Pons (tissue), 1 donor: ENCODE data around the gene STRADB.
"Not testable (repeated sequence)": the region's sequence is repeated elsewhere in the genome, so short reads cannot be mapped to it uniquely, and the experiment has no call there.

Source experiments
- DNase-seq: peaks from one replicate; pipeline ENCODE4 v3.0.0-alpha.2; 2016; ENCODE audit warnings: low spot score

Gene STRADB, protein sequence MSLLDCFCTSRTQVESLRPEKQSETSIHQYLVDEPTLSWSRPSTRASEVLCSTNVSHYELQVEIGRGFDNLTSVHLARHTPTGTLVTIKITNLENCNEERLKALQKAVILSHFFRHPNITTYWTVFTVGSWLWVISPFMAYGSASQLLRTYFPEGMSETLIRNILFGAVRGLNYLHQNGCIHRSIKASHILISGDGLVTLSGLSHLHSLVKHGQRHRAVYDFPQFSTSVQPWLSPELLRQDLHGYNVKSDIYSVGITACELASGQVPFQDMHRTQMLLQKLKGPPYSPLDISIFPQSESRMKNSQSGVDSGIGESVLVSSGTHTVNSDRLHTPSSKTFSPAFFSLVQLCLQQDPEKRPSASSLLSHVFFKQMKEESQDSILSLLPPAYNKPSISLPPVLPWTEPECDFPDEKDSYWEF

DNA sequence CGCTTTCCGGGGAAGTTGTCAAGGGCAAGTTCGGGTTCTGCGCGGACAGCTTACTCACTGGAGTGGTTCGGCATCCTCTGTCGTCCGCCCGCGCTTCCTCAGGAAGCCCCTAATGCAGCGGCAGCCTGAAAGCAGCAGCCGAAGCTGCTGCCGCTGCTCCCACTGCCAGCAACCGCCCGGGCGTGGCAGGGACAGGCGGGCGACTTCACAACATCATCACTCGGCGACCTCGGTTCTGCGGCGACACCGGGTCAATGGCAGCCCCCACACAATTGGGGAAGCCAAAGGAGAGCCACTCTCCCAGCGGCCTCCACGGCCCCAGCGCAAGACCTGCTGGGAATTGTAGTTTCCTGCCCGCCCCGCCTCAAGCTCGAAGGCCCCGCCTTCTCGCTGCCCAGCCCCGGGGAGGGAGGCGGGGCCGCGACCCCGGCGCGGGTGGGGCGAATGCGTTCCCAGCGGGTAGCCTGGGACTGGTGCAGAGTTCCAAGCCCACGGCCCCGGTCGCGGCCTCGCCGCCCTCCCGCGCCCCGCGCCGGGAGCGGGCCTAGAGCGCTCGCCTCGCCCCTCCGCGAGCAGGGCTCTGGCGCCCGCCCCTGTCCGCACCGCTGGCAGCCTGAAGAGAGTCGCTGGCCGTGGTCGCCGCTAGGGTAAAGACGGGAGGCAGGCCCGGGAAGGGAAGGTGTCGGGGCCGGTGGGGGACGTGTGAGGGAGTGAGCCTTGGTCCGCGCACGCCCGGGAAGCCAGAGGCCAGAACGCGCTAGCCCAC, at the start of gene STRADB, which contains the start of gene TRAK2:
Gene STRADB, plus strand, starts transcription at position 449 of the 766 bp plus-strand sequence. CDS start 3,101 bp downstream, outside the sequence.
Gene TRAK2, minus strand, starts transcription at position 167 of the 766 bp plus-strand sequence. CDS start 30,951 bp downstream, outside the sequence.
- DNase-seq = peak; percentile 97

DNA sequence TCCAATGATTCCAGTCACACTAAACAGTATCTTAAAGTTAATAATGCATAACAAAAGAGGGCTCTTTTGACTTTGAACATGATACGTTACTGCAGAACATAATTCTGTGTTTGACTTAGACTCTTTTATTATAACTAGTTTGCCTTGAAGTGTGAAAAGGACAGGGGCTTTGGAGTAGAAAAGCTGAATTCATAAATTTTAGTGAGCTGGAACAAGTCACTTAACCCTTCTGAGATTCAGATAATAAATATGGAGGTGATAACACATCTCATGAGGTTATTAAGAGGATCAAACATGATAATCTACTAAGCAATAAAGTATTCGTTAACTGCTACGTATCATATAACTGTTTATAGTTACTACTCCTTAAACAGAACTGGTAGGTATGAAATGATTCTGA, 49.7 kb upstream of the STRADB start:
- no peak for DNase-seq

DNA sequence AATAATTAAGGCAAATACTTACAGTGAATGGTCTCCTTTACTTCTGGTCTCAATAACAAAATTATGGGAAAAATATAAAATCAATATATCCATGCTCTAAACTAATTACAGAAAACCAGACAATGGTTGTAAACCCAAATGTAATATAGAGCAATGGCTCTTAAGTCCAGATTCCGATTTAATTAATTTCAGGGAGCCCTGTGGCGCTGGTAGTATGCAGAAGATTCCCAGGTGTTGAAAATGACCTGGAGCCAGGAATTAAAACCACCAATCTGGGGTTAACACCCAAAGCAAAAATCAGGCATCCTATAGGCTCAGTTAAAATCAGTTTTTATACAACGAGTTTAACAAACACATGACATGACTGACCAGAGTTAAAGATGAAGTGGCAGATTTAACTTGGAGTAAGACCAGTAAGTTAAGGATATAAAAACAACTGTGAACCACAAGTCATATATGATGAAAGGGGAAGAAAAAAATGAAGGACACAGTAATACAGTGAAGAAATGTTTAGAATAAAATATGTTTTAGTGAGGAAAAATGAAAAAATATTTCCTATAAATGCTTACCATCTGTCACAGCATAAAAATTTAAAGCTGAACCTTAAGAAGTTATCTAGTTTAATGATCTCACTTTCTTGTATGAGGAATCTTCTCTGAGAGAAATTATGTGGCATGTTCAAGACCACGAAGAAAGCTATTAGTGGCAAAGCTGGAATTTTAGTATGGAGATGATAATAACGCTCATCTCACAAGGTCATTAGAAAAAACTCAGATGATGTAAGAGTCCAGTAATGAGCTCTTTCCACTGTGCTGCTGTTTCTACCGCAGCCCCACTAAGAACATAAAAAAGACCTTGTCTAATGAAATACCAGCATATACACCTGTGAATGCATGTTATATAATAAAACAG, 48.6 kb upstream of the STRADB start:
- no peak for DNase-seq

DNA sequence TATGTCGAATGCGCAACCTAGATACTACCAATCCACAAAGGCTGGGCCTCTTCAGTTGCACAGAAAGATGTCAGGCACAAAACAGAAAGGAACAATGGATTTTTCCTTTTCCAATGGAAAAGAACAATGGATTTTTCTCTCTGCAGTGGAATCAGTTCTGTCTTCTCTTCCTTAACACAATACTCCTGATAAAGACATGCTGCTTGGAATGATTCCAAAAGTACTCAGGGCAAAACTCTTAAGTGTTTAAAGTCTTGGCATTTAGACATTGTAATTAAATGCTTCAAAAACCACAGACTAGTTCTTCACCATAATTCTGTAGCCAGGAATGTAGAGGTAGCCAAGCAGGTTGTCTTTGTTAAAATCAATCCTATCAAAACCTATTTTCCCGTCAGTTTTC, 47.7 kb upstream of the STRADB start:
- DNase-seq = no peak

DNA sequence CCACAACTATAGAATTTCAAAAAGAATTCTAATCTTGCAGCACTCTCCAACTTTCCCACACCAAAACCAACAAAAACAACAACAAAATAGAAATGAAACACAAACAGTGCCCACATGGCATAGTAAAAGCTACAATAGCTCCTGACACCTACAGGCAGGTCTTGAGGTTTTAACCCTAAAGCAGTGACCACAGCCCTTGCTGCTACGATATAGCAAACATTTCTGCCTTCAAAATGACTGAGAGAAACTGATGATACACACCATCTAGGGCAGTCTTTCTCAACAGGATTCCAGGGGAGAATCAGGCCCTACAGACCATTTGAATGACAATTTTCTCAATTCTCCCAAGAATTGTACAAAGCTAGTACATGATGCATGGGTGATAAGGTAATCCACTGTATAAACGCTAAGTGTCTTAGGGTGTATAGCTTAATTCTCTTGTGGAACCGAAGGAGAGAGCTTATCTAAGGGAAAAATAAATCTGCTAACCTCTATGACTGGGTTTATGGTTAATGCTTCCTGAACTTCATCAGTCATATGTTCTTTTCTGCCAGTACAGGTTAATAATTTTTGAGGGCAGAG, 46.8 kb upstream of the STRADB start:
- no peak for DNase-seq

DNA sequence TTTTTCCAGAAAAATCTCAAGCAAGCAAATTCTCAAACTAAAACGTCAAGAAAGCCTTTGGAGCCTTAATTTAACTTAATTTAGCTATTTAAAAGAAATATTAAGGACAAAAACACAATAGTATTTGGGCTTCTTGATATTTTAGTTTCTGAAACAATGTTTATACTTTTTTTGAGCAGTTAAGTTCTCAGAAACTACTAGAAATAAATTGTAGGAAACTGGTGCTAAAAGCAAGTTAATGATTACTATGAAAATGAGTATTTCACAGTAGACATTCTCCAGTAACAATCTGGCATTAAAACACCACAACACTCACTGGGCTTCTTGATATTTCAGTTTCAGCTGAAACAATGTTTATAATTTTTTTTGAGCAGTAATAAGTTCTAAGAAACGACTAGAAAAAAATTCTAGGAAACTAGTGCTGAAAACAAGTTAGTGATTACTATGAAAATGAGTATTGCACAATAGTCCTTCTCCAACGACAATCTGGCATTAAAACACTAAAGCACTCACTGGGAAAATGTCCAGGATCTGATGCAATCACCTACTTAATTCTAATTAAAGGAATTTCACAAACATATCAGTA, 45.4 kb upstream of the STRADB start:
- DNase-seq = peak; percentile 59

DNA sequence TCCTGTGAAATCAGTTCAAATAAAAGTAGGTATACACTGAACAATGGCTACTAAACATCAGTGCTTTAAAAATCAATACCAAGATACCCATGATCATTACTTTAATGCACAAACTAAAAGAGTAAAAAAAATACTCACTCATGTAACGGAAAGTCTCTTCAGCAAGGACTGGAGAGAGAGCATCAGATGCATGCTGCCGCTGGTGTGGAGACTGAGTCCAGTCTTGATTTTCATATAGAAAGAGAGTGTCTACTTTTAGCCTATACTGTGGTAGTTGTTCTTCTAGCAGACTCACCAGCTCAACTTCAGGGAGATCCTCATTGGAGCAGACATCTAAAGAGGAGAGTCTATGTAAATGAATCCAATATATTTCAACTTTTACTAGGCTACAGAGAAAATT, 44.3 kb upstream of the STRADB start:
- DNase-seq = no peak

DNA sequence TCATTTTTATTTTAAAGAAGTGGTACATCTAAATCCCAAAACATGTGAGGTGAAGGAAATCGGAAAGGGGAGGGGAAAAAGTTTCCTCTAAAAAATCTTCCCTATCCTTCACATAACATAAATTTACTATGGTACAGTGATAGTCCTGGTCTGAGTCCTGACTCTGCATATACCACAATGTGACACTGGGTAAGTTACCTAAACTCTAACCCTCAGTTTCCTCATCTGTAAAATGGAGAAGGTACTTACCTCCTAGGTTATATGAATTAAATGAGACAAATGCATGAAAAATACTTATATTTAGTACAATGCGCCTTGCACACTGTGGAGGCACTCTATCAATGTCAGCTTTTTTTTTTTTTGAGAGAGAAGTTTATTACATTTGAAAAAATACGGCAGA, 42.6 kb upstream of the STRADB start:
- DNase-seq = no peak

DNA sequence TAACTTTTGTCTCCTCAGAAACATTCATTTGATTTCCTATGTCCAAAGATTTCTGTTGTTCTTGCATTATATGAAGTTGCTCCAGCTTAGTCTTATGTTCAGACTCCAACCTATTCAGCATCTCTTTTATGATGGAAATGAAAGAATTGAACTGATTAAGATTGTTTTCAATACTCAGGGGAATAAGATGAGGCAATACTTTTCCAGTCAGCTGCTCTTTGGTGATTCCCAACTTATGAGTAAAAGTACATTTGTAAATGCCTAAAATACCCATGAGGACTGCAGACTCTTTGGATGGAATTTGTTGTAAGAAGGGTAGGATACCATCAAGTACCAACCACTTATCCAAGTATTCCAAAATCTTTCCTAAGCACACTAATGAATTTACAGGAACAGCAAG, 40.1 kb upstream of the STRADB start:
- no peak for DNase-seq

DNA sequence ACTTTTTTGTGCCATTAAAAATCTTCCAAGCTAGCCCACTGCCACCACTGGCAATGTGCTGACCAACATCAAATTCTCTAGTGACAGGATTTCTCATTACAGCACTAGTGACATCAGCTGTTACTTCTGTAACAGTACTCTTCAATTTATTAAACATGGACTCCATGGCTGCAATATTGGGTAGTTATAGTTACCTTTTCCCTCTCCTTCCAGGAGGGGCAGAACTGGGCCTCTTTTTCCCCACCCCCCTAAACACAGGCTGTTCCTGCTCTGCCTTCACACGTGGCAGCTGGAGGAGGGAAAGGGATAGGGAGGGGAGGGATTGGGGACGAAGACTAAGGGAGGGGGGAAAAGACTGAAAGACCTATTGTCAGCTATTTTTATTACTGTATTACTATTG, 38.4 kb upstream of the STRADB start:
- no peak for DNase-seq

DNA sequence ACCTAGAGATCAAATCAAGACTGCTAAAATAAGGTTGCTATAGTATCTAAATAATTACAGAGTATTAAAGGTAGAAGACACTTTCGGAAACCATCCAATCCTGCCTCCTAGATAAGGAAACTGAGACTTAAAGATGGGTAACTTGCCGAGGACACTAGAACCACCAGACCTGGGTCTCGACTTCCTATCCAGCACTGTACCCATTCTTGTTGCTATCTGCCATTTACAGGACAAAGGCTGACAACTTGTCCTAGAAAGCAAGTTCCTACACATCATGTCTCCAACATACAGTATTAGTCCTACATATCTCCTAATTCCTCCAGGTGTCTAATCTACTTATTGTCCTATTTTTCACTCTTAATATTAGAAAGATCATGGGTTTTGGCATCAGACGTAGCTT, 38.0 kb upstream of the STRADB start:
- no peak for DNase-seq

DNA sequence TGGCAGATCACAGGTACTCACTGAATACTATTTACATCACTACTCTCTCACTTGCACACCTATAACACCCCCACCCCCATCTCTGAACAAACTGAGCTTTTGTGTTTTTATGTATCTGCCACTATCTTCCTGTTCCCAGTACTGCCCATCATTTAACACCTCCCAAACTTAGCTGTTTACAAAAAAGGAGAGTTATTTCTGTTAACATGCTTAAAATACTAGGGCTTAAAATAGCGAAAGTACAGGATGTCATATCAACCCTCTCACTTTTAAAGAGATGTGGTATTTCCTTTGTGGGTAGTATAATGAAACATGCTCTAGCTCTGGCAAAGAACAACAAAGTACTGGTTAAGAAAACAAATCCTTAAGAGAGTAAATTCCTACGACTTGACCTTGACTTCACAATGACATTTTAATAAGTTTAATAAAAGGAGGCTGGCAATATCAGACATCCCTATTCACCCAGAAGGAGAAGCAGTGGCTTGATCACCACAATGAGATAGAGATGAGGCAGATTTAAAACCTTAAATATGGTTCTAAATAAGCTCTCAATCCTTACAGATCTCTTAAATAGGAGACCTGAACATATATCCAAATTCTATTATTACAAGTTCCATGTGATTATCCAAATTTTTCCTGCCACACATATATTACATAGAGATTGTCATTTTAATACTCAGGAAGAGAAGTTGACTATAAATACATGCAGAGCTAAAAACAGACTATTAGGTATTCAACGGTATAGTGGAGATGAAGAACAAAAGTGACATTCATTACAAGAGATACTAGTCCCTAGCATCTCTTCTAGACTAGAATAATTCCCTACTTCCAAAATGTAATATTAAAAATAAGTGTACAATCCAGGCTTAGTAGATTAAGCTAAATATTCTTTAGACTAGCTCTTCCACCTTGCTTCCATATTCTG, 37.2 kb upstream of the STRADB start:
- DNase-seq = no peak

DNA sequence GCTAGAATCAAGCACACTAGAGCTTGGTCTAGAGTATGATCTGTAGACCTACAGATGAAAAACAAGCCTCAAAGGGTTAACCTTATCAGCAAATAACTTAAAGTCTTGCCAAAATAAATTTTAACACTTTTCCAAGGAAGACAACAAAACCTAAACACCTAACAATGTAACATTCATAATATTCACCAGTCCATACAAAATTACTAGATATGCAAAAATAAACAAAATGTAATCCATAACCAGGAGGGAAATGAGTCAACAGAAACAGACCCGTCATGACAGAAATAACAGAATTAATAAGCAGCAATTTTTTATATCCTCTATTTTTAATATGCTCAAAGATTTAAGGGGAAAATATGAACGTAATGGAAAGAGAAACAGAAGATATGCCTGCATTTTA, 36.4 kb upstream of the STRADB start:
- no peak for DNase-seq

DNA sequence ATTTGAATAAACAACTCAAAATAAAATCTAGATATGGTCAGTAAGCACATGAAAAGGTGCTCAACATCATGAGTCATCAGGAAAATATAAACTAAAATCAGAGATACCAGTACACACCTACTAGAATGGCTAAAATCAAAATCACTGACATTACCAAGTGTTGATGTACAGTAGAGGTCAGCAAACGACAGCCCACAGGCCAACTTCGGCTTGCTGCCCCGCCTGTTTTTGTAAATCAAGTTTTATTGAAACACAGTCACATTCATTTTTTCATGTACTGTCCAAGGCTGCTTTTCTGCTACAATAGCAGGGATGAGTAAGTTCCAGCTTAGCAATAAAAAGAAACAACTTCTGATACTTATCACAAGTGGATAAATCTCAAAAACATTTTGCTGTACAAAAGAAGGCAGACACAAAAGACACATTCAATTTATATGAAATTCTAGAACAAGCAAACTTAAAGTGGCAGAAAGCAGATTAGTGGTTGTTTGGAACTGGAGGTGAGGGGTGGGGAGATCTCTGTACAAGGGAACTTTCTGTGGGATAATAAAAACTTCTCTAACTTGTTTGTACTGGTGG, 32.4 kb upstream of the STRADB start:
- DNase-seq = no peak

DNA sequence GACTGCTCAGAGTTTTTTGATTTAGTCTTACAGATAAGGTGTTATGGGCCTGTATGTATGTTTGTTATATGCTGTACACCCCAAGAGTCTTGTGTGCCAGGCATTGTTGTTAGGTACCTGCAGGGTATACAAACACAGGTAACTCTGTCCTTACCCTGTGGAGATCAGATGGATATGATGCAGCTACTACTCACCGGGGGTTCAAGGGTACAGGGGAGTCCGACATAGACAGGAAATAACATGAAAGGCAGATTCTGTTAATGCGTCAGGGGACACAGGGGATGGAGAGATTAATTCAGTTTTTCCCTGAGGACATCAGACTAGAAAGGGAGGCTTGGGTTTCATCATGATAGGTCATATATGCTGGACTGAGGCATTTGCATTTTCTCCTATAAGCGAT, 31.6 kb upstream of the STRADB start:
- no peak for DNase-seq

DNA sequence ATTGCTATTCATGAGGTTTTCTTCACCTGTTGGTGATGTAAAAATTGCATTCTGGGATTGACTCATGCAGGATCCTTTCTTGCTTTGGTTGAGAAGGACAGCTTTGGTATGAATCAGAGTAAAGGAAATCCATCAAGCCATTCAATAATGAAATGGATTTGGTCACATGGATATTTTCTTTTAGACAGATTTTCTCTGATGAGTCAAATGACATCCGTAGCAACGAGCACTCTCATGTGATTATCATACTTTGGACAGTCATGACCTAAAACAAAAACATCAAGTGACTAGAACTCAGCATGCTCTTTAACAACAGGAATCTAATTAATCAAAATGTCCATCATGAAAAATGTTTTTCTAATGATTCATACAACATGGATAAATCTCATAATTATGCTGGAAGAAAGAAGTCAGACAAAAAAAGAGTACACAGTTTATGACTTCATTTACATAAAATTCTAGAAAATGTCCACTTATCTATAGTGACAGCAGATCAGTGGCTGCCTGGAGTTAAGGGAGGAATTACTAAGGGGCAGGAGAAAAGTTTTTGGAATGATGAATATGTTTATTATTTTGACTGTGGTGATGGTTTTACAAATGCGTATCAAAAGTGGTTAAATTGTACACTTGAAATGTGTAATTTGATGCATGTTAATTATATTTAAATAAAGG, 31.0 kb upstream of the STRADB start:
- DNase-seq = no peak

DNA sequence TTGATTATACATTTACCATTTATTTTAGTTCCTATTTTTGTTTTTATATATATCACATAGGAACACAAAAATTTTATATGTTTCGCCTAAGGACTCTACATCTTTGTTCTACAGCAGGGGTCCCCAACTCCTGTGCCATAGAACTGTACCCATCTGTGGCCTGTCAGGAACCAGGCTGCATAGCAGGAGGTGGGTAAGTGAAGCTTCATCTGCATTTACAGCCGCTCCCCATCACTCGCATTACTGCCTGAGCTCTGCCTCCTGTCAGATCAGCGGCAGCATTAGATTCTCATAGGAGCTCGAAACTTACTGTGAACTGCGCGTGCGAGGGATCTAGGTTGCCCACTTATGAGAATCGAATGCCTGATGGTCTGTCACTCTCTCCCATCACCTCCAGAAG, 25.6 kb upstream of the STRADB start:
- no peak for DNase-seq

DNA sequence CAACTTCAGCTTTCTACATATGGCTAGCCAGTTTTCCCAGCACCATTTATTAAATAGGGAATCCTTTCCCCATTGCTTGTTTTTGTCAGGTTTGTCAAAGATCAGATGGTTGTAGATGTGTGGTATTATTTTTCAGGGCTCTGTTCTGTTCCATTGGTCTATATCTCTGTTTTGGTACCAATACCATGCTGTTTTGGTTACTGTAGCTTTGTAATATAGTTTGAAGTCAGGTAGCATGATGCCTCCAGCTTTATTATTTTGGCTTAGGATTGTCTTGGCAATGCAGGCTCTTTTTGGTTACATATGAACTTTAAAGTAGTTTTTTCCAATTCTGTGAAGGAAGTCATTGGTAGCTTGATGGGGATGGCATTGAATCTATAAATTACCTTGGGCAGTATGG, 23.2 kb upstream of the STRADB start:
- DNase-seq = not testable (repeated sequence)

DNA sequence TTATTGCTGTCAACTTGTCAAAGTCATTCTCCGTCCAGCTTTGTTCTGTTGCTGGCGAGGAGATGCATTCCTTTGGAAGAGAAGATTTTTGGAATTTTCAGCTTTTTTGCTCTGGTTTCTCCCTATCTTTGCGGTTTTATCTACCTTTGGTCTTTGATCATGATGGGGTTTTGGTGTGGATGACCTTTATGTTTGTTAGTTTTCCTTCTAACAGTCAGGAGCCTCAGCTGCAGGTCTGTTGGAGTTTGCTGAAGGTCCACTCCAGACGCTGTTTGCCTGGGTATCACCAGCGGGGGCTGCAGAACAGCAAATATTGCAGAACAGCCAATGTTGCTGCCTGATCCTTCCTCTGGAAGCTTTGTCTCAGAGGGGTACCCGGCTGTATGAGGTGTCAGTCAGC, 21.7 kb upstream of the STRADB start:
- not testable (repeated sequence) for DNase-seq
